H1 (cell line): ENCODE measurements around the gene METTL9. TPM values are rescaled to one million over a fixed set of nuclear protein-coding genes. Genes with fewer than 3 reads are reported as not detected.

Experiments
- CTCF ChIA-PET: fragments of 300-600 bp; sonication (Branson Sonifier 250); formaldehyde crosslinking; loops from one replicate; lab custom pipeline; 2021; ENCODE audit not compliant: partially characterized antibody; lab: Charles Lee
- POLR2A ChIA-PET: fragments of 300-600 bp; sonication (Branson Sonifier 250); formaldehyde crosslinking; loops from one replicate; lab custom pipeline; 2021; ENCODE audit warnings: inconsistent platforms; ENCODE audit not compliant: partially characterized antibody; lab: Charles Lee
- DNase-seq, 2 experiments: peaks; one replicate each; pipeline versions ENCODE4 v3.0.0 to v3.0.0-alpha.2; 2010 to 2022; ENCODE audit warnings: low spot score in 2 of 2, low read depth in 1 of 2, mixed read lengths in 1 of 2
- FAIRE-seq: peaks from 2 replicates; lab custom pipeline; 2011; peaks lifted over from hg19 to GRCh38; lab: Jason Lieb, UNC
- H2AFZ ChIP-seq: 2 replicates; pipeline ENCODE4 v1.8.1; 2012; ENCODE audit warnings: low read length, inconsistent platforms
- H2AK5ac ChIP-seq: 2 replicates; pipeline ENCODE4 v1.6.1; 2013; ENCODE audit warnings: low read depth, low read length
- H2BK120ac ChIP-seq: replicated peaks from 2 replicates; pipeline ENCODE3; 2013; ENCODE audit warnings: low read depth, low read length, inconsistent platforms
- H2BK12ac ChIP-seq: 2 replicates; pipeline ENCODE4 v1.6.1; 2013; ENCODE audit warnings: low read depth, low read length
- H2BK15ac ChIP-seq: 2 replicates; pipeline ENCODE4 v1.6.1; 2013; ENCODE audit warnings: low read length
- H2BK20ac ChIP-seq: 2 replicates; pipeline ENCODE4 v1.6.1; 2013; ENCODE audit warnings: low read length
- H2BK5ac ChIP-seq: 2 replicates; pipeline ENCODE4 v1.6.1; 2013; ENCODE audit warnings: low read depth, low read length
- H3K14ac ChIP-seq: 2 replicates; pipeline ENCODE4 v1.6.1; 2013; ENCODE audit warnings: inconsistent platforms; ENCODE audit not compliant: insufficient read length
- H3K18ac ChIP-seq: 2 replicates; pipeline ENCODE4 v1.6.1; 2013; ENCODE audit warnings: low read length; ENCODE audit errors: extremely low read depth
- H3K23ac ChIP-seq: 2 replicates; pipeline ENCODE4 v1.6.1; 2013; ENCODE audit warnings: inconsistent platforms; ENCODE audit not compliant: insufficient read length
- H3K23me2 ChIP-seq: 2 replicates; pipeline ENCODE4 v1.6.1; 2013; ENCODE audit warnings: low read depth, low read length
- H3K27ac ChIP-seq: 2 replicates; pipeline ENCODE4 v1.6.1; 2011; ENCODE audit warnings: low read depth, low read length, inconsistent platforms
- H3K27me3 ChIP-seq, 4 experiments: replicated peaks in 1 of 4; 1 replicate in 1 of 4; 2 replicates in 3 of 4; pipeline versions ENCODE4 v1.6.1 to v1.8.1; 2011 to 2013; ENCODE audit warnings: low read length in 3 of 4, mild to moderate bottlenecking in 3 of 4, inconsistent platforms in 2 of 4, mixed read lengths in 2 of 4, moderate library complexity in 1 of 4; ENCODE audit not compliant: control insufficient read depth in 3 of 4, insufficient read depth in 3 of 4; ENCODE audit errors: extremely low read depth in 1 of 4
- H3K36me3 ChIP-seq, 4 experiments: 2 replicates each; pipeline versions ENCODE4 v1.6.1 to v1.8.1; 2011 to 2013; ENCODE audit warnings: mild to moderate bottlenecking in 4 of 4, low read length in 3 of 4, moderate library complexity in 2 of 4, control low read depth in 1 of 4, inconsistent platforms in 1 of 4; ENCODE audit not compliant: insufficient read depth in 4 of 4, control insufficient read depth in 2 of 4
- H3K4ac ChIP-seq: replicated peaks from 2 replicates; pipeline ENCODE3; 2013; ENCODE audit warnings: low read length, low read depth, mixed read lengths, inconsistent platforms; ENCODE audit not compliant: insufficient read length
- H3K4me1 ChIP-seq, 4 experiments: replicated peaks in 1 of 4; 1 replicate in 1 of 4; 2 replicates in 3 of 4; pipeline versions ENCODE4 v1.6.1 to v1.8.1; 2011 to 2013; ENCODE audit warnings: low read length in 3 of 4, inconsistent platforms in 2 of 4, mixed read lengths in 1 of 4; ENCODE audit not compliant: insufficient read depth in 4 of 4, control insufficient read depth in 3 of 4
- H3K4me2 ChIP-seq, 2 experiments: 2 replicates each; pipeline versions ENCODE4 v1.6.1 to v1.8.1; 2011 to 2013; ENCODE audit warnings: low read depth in 2 of 2, low read length in 2 of 2, control low read depth in 1 of 2, inconsistent platforms in 1 of 2, mild to moderate bottlenecking in 1 of 2; ENCODE audit not compliant: insufficient read depth in 1 of 2
- H3K4me3 ChIP-seq, 4 experiments: fragments of 200-600, 300-600 bp in 1 of 4; sonication (generic), shearing (Covaris generic), sonication (Bioruptor Twin) in 1 of 4; 2 replicates each; pipeline versions ENCODE4 v1.5.1 to v1.8.1; 2011 to 2016; ENCODE audit warnings: low read length in 4 of 4, low read depth in 3 of 4, control low read depth in 2 of 4, inconsistent platforms in 2 of 4, mild to moderate bottlenecking in 2 of 4, mixed read lengths in 1 of 4, moderate library complexity in 1 of 4; ENCODE audit not compliant: insufficient read depth in 2 of 4; ENCODE audit errors: extremely low read depth in 1 of 4
- H3K56ac ChIP-seq: replicated peaks from 2 replicates; pipeline ENCODE3; 2013; ENCODE audit warnings: low read depth, mild to moderate bottlenecking, mixed read lengths, low read length, inconsistent platforms; ENCODE audit not compliant: insufficient read length
- H3K79me1 ChIP-seq: 2 replicates; pipeline ENCODE4 v1.6.1; 2013; ENCODE audit warnings: low read depth, low read length, control low read depth
- H3K79me2 ChIP-seq, 2 experiments: 2 replicates each; pipeline versions ENCODE4 v1.6.1 to v1.8.1; 2012 to 2013; ENCODE audit warnings: low read length in 2 of 2, mild to moderate bottlenecking in 2 of 2, inconsistent platforms in 1 of 2; ENCODE audit not compliant: insufficient read depth in 2 of 2, control insufficient read depth in 1 of 2
- H3K9ac ChIP-seq, 4 experiments: replicated peaks in 1 of 4; 1 replicate in 1 of 4; 2 replicates in 3 of 4; pipeline versions ENCODE4 v1.6.1 to v1.8.1; 2011 to 2013; ENCODE audit warnings: low read depth in 3 of 4, low read length in 3 of 4, control low read depth in 2 of 4, mild to moderate bottlenecking in 2 of 4, moderate library complexity in 2 of 4, inconsistent platforms in 1 of 4; ENCODE audit errors: extremely low read depth in 1 of 4
- H3K9me3 ChIP-seq, 2 experiments: 2 replicates each; pipeline versions ENCODE4 v1.6.1 to v1.8.1; 2012 to 2013; ENCODE audit warnings: mild to moderate bottlenecking in 2 of 2, moderate library complexity in 2 of 2, control low read depth in 1 of 2, inconsistent platforms in 1 of 2, low read depth in 1 of 2, low read length in 1 of 2, mixed read lengths in 1 of 2; ENCODE audit not compliant: insufficient read depth in 2 of 2
- H4K20me1 ChIP-seq, 2 experiments: replicated peaks in 1 of 2; 2 replicates each; pipeline versions ENCODE3 to v1.8.1; 2011 to 2013; ENCODE audit warnings: inconsistent platforms in 2 of 2, low read length in 2 of 2, mild to moderate bottlenecking in 1 of 2; ENCODE audit not compliant: insufficient read depth in 2 of 2, control insufficient read depth in 1 of 2
- H4K5ac ChIP-seq: 2 replicates; pipeline ENCODE4 v1.6.1; 2013; ENCODE audit warnings: low read length, low read depth, mixed read lengths, inconsistent platforms; ENCODE audit not compliant: insufficient read length
- H4K8ac ChIP-seq: 2 replicates; pipeline ENCODE4 v1.8.0; 2013; ENCODE audit warnings: mild to moderate bottlenecking, moderate library complexity, low read length, inconsistent platforms; ENCODE audit not compliant: insufficient read depth; ENCODE audit errors: extremely low read depth
- H4K91ac ChIP-seq: replicated peaks from 2 replicates; pipeline ENCODE3; 2013; ENCODE audit warnings: low read length, mixed read lengths, inconsistent platforms; ENCODE audit not compliant: insufficient read length
- CBX8 ChIP-seq: fragments of 300-800, 300-1000 bp; sonication (generic); IDR thresholded peaks from 2 replicates; pipeline ENCODE4 v1.7.1; 2016; ENCODE audit warnings: low read depth, low read length, borderline replicate concordance
- GABPA ChIP-seq: IDR thresholded peaks from 2 replicates; pipeline ENCODE4 v1.6.1; 2011; ENCODE audit warnings: mild to moderate bottlenecking, low read length, moderate library complexity, borderline replicate concordance; ENCODE audit not compliant: insufficient read depth
- PHF8 ChIP-seq: fragments of 200-600 bp; sonication (generic); conservative IDR thresholded peaks from 2 replicates; pipeline ENCODE4 v1.7.1; 2012; ENCODE audit warnings: low read depth, mild to moderate bottlenecking, inconsistent platforms, low read length, moderate library complexity
- RAD21 ChIP-seq, 2 experiments: IDR thresholded peaks in 1 of 2; conservative IDR thresholded peaks in 1 of 2; 2 replicates each; pipeline ENCODE4 v1.6.1; 2011; ENCODE audit warnings: low read depth in 2 of 2, low read length in 2 of 2, improper control_type of control experiment in 1 of 2, inconsistent platforms in 1 of 2, mild to moderate bottlenecking in 1 of 2, moderate library complexity in 1 of 2
- RNF2 ChIP-seq: fragments of 200-900, 300-1000 bp; sonication (generic); IDR thresholded peaks from 2 replicates; pipeline ENCODE4 v1.7.1; 2016; ENCODE audit warnings: borderline replicate concordance, low read depth, mild to moderate bottlenecking, antibody characterized with exemption, low read length; ENCODE audit not compliant: poor library complexity, severe bottlenecking; ENCODE audit errors: missing control alignments
- YY1 ChIP-seq: IDR thresholded peaks from 2 replicates; pipeline ENCODE4 v1.6.1; 2011; ENCODE audit warnings: low read depth, mild to moderate bottlenecking, low read length
- WGBS, 2 experiments: shearing (Covaris generic) in 1 of 2; methylation state at CpG; one replicate each; pipeline versions ENCODE4 v1.1.6 to v1.1.7; 2013 to 2015; ENCODE audit warnings: low lambda C conversion rate in 2 of 2, mixed read lengths in 2 of 2, inconsistent platforms in 1 of 2, low coverage in 1 of 2, missing lambda C conversion rate in 1 of 2; ENCODE audit not compliant: insufficient replicate concordance in 2 of 2, insufficient coverage in 1 of 2, insufficient read length in 1 of 2; ENCODE audit errors: extremely low coverage in 1 of 2, missing lambda C conversion rate in 1 of 2; 5-methylcytosine and 5-hydroxymethylcytosine counted together
- polyA plus RNA-seq, 7 experiments: library from polyadenylated mRNA; depleted of rRNA in 3 of 7; stranded (reverse) in 5 of 7; unstranded in 2 of 7; fragments of >200 nt in 5 of 7; fragments of 200-250 nt in 2 of 7; gene quantifications; 1 replicate in 5 of 7; 2 replicates in 1 of 7; 4 replicates in 1 of 7; pipeline versions ENCODE4 v1.2.1 to v1.2.3, GENCODE V29; 2011 to 2013; ENCODE audit warnings: missing spikeins in 2 of 7, mixed read lengths in 2 of 7
- total RNA-seq: library from RNA; stranded (reverse); fragmentation: NEBNext Ultra II Directional; extraction: Animal tissue kit (Norgen Biotek cat#: 25700); gene quantifications from 2 replicates; pipeline ENCODE4 v1.2.1, GENCODE V29; 2021
- TF ChIP-seq, protein P1 (sequence below), 3 experiments: IDR thresholded peaks; 1 replicate in 2 of 3; 2 replicates in 1 of 3; pipeline versions ENCODE4 v1.5.1 to v1.6.1; 2011; ENCODE audit warnings: low read length in 3 of 3, mild to moderate bottlenecking in 3 of 3, inconsistent platforms in 2 of 3, low read depth in 1 of 3, moderate library complexity in 1 of 3; ENCODE audit not compliant: insufficient read depth in 1 of 3; ENCODE audit errors: control extremely low read depth in 1 of 3

The METTL9 gene
- total and polyA plus RNA-seq, 2 of the 8 experiments (the other 6 are each of a cell fraction or from before 2014, with no cell fraction given), result 45.4 to 112 TPM

DNA sequence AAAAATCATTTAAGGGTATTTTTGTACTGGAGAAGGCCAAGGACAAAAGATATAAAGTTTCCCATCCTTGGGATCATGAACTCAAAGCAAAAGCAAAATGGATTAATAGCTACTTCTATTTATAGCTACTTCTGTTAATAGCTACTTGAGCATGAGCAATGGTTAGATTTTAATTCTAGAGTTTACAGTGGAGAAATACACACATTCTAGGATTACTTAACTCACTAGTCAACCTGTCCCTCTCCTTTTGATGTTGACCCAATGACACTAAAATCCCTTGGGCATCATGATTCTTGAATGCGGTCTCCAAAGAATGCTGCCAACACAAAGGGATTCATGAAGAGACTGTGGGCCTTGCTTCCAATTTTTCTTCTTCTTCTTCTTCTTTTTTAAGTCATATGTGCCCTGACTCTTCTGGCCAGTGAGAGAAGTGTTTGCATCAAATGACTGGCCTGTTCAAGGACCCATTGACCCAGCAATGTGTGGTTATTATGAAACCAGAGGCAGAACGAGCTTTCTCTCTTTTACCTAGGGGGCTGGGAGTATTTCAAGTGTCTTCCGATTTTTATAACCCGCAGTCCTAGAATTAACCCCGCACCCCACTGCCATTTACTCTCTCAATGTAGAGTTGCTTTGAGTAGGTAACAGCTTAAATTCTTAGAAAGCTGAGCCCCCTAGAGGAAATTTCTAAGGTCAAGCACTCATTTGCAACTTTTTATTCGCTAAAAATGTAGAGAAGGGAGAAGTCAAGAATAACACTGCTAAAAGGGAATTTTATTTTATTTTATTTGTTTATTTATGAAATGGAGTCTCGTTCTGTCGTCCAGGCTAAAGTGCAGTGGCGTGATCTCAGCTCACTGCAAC, 99.0 kb downstream of the METTL9 start:
- Histone ChIP-seq H2BK12ac (no peak overlapping the region), H2BK15ac (no peak overlapping the region), H3K23ac (no peak overlapping the region), H4K91ac (no peak overlapping the region), H2AK5ac (no peak overlapping the region), H4K8ac (no peak overlapping the region), H2BK20ac (no peak overlapping the region), H2AFZ (no peak overlapping the region), H3K27me3 (no peaks in the 10 kb centered on the region), H3K79me1 (no peaks in the 10 kb centered on the region), H4K20me1 (no peaks in the 10 kb centered on the region), H3K18ac (no peak overlapping the region), H3K9ac (no peak overlapping the region), H2BK120ac (no peak overlapping the region), H3K4me2 (no peak overlapping the region), H3K14ac (no peak overlapping the region), H3K4ac (no peak overlapping the region), H3K56ac (no peak overlapping the region), H3K79me2 (no peaks in the 10 kb centered on the region), H3K23me2 (no peaks in the 10 kb centered on the region), H3K4me3 (no peak overlapping the region), H3K9me3 (no peaks in the 10 kb centered on the region), H3K36me3 (no peaks in the 10 kb centered on the region), H3K4me1 (peaks cover 0 to 2% (median 1%) of the 10 kb centered on the region in 4 experiments; a peak in 2 of 7 replicates), H4K5ac (no peak overlapping the region), H2BK5ac (no peak overlapping the region), H3K27ac (no peak overlapping the region)
- no peak for DNase-seq
- ChIA-PET CTCF (interaction anchor here (0.5 to 9.9 kb wide), 11 partner anchors 9 to 1320 kb away, joined by 3 to 93 read pairs (median 4); no protein-coding TSS in a partner anchor), POLR2A (interaction anchor here (0.7 kb wide), 1 partner anchor 99 kb away, joined by 3 read pairs; the partner anchor contains the start of gene METTL9)
- FAIRE-seq, result no peak
- WGBS, 2 experiments, result 85% methylated on average over 9 of the region's 9 CpGs; no CpG with 5 or more reads in 1 of the 2 experiments
- no peak for TF ChIP-seq GABPA
- no peak for TF ChIP-seq PHF8
- no peak for TF ChIP-seq CBX8
- TF ChIP-seq, protein P1, sequence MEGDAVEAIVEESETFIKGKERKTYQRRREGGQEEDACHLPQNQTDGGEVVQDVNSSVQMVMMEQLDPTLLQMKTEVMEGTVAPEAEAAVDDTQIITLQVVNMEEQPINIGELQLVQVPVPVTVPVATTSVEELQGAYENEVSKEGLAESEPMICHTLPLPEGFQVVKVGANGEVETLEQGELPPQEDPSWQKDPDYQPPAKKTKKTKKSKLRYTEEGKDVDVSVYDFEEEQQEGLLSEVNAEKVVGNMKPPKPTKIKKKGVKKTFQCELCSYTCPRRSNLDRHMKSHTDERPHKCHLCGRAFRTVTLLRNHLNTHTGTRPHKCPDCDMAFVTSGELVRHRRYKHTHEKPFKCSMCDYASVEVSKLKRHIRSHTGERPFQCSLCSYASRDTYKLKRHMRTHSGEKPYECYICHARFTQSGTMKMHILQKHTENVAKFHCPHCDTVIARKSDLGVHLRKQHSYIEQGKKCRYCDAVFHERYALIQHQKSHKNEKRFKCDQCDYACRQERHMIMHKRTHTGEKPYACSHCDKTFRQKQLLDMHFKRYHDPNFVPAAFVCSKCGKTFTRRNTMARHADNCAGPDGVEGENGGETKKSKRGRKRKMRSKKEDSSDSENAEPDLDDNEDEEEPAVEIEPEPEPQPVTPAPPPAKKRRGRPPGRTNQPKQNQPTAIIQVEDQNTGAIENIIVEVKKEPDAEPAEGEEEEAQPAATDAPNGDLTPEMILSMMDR (IDR thresholded peaks at IDR 0.05; ENCODE audit: control extremely low read depth in 1 of 3, insufficient read depth in 1 of 3, low read depth in 1 of 3, low read length in 3 of 3), result peak in 1 of 3 experiments; percentile 7; a peak in 2 of 4 replicates
- TF ChIP-seq YY1, result no peak
- no peak for TF ChIP-seq RNF2
- peak; percentile 10 to 19; a peak in 2 of 4 replicates for TF ChIP-seq RAD21 (IDR thresholded peaks at IDR 0.05 in 1 of 2, conservative IDR thresholded peaks at IDR 0.05 in 1 of 2; ENCODE audit: low read depth in 2 of 2, low read length in 2 of 2)
